GM21515 (cell line): Measurements from ENCODE around the gene HMSD.

Source experiments
- ATAC-seq: cut with Tn5 transposase; IDR thresholded peaks from one replicate; pipeline ENCODE4 v1.9.1; 2021; ENCODE audit not compliant: unreplicated experiment

The HMSD gene

DNA sequence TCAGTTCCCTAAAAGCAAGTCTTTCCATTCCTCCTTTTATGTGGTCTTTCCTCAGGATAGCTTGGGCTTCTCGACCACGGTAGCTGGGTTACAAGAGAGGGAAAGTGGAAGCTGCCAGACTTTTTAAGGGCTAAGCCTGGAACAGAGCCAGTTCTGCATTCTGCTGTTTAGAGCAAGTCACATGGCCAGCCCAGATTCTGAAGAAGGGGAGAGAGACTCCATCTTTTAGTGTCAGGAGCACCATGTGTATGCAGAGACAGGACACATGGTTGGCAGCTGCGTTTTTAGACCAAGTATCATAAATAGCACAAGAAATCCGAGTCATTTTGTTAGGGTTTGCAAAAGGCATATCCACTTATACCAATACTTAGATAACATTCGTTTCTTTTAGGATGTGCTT, 4.7 kb downstream of the HMSD start:
- ATAC-seq: no peak

DNA sequence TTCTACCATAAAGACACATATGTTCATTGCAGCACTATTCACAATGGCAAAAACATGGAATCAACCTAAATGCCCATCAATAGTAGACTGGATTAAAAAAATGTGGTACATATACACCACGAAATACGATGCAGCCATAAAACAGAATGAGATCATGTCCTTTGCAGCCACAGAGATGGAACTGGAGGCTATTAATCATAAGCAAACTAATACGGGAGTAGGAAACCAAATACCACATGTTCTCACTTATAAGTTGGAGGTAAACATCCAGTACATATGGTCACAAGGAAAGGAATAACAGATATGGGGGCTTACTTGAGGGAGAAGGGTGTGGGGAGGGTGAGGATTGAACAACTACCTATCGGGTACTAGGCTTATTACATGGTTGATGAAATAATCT, 7.7 kb downstream of the HMSD start:
- ATAC-seq: no peak

DNA sequence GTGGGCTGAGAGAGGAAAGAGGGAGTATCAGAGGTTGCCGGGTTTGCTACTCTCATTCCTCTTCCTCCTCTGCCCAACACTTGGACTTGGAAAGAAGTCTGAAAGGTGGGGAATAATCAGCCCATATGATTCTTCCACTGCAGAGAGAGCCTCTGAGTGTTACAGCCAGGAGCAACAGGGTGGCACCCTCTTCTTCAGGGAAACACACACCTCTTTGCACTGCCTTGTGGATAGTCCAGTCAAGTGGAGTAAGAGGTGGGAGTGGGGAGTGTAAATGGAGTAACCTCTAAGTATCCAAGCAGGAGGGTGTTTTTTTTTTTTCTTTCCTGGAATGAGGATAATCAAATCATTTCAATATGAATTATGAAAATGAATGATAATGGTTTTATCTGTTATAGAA, 11.8 kb downstream of the HMSD start:
- ATAC-seq: no peak

DNA sequence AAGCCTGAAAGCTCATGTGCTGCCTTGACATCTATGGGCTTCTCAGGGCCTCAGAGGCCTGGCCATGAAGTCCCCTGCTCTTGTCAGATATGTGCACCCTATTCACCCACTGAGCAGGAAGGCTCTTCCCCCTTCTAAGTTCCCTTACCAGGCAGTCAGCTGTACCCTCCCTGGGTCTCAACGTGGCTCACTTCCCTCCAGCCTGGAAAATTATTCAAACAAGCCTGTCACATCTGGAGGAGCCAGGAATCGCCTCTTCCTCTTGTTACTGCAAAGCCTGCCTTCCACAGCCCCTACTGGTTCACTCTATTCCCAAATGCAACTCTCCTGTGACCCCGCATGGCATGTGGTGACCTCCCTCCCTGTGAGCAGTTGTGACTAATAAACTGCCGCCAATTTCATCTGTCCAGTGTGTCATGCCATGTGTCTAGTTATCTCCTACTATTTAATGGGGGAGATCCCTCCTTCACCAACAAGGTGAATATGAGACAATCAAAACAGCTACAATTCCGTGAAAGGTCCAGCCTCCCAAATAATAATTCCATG, 12.4 kb downstream of the HMSD start:
- no peak for ATAC-seq

DNA sequence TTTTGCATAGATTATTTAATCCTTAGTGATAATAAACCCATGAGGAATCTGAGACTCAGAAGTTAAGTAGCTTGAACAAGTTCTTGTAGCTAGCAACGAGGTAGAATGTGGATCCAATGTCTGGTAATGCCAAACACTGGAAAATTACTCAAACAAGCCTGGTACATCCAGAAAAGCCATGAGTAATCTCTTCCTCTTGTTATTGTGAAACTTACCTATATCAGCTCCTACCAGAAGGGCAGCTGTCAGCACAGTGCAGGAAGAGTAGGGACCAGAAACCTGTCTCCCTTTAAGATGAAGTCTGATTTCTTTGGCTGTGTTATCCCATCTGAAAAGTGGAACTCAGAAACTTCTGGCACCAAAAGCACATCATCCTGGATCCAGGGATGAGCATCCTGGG, 13.0 kb downstream of the HMSD start:
- no peak for ATAC-seq

DNA sequence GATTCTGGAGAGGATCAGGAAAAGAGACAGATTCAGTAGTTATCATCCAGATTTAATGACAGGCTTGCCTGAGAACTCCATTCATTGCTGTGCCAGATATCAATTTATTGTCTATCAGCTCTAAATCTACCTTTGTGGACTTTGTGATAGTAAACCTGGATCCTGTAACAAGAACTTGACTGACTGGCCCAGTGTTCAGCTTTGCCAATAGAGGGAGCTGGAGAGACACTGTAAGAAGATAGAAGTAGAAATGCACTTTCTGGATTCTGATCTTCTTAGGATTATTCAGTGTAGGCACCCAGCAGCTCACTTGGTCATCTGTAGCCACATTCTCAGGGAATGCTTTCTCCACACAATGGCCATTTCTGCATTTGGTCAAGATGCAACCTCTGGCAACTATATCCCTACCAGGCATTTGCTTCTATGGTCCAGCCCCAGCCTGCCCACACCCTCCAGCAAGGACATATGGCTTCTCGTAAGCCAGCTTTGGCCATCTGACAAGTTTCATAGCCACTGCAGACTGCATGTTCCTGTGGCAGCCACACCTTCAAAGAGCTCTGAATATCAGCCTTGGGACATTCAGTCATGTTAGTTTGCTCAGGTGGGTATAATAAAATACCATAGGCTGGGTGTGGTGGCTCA, 14.6 kb downstream of the HMSD start:
- peak; percentile 60 for ATAC-seq

DNA sequence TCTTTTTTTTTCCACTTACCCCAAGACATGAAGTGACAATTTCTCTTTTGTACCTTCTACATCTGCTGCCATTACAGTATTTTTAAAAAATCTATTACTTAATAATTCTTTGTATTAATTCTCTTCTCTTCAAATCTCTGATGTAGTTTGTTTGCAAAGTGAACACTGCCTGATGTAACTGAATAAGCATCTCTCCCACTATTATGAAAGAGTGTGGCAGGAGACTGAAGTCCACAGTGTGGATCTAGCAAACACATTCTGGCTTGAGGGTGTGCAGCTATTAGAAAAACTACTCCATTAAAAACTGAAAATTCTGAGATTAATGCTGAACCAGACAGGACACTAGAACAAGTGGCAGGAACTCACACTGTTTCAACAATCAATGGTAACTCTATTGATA, 15.8 kb downstream of the HMSD start:
- no peak for ATAC-seq

DNA sequence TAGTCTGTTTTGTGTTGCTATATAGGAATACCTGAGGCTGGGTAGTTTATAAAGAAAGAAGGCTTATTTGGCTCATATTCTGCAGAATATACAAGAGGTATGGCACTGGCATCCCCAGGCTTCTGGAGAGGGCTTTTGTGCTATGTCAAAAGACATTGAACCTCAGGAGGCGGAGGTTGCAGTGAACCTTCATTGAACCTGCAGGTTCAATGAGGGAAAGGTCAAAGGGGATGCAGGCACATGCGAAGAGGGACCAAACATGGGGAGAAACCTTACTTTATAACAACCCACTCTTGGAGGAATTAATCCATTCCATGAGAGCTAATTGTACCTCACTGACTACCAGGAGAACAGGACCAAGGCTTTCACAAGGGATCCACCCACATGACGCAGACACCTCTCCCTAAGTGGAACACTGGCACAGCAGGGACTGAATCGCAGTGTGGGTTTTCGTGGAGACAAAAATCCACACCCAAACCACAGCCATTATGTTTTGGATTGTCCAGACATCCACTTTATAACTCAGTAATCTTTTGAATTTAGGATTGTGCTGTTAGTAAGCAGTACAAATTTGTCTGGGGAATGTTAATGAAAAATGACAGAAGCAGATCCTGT, 16.7 kb downstream of the HMSD start:
- ATAC-seq: no peak

DNA sequence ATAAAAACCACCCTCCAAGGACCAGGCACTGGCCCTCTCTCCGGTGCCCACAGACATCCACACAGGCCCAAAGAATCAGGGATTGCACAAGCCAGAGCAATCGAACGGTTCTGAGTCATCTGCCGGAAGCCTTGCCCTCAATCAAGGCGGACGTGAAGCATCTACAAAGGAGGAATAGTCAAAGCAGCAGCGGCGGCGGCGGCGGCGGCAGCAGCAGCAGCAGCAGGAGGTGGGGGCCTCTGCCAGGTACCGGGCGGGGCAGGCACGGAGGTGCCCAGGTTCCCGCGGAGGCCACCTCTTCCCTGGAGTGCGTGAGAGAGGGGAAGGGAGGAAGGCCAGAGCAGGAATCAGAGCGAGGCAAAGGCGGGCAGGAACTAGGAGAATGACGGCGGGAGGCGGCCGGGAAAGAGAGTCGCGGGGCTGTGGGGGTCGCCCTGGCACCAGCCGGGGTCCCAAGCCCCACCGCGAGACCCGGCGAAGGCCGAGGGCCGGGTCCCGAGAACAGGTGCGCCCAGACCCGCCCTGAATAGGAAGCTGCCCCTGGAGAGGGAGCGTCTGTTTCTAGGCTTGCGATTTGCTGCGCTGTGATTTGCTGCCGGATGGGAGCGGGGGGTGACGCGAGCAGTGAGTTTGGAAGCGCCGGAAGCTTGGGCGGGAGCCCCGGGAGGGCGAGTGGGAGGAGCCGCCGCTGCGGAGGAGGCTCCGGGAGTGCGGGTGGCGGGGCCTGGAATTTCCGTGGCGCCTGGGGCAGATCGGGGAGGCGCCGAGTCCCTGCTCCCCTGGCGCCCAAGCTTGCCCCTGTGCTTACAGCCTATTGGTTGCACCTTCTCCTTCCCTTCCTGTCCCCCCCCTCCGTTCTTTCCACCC, 21.1 kb downstream of the HMSD start, which contains the start of gene SERPINB8:
TSS of gene SERPINB8 (plus strand) at position 140 of the 867 bp plus-strand sequence. CDS start 8,228 bp downstream, outside the sequence.
- ATAC-seq: peak; percentile 95

DNA sequence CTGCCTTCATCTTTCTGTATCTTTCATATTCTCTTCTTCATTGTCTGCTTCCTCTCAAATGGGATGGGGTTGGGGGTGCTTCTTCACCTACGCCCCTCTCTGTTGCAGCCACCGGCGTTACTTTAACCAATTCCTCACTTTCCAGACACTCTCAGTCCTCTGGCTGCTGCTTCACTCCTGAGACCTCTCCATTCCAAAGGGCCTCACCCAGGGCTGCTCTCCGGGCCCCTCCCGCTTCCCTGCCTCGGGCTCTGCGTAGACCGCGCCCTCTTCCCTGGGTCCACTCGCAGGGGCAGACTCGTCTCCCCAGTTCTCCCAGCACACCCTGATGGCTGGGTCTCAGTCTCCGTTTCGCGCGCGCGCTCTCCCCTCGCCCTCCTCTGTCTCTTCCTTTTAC, 21.7 kb downstream of the HMSD start:
- no peak for ATAC-seq

DNA sequence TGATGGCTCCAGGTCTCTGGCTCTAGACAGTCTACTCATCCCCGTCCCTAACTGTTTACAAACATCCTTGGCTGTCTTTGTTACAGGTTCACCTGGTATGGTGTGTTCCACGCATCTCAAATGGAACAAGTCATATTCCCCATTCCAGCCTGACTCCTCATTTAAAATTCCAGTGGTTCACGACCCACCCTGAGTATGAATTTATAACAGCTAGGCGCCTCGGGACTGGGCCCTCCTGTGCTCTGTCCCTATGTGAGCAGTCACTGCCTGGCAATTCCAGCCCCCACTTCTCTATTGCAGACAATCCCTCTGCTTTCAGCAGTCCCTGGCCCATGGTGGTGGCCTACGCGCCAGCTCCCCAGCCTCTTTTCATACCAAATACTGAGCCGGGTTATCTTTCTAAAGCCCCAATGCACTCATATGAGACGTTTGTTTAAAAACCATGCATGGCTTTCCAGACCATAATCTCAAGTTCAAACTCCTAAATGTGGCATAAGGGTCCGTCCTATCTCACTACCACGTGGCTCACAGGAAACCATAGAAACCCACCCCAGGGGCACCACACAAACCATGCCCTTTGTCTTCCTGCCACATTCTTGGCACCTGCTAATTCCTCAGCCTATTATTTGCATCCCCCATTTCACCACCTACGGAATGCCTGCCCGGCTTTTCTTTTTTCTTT, 22.4 kb downstream of the HMSD start:
- ATAC-seq: no peak

DNA sequence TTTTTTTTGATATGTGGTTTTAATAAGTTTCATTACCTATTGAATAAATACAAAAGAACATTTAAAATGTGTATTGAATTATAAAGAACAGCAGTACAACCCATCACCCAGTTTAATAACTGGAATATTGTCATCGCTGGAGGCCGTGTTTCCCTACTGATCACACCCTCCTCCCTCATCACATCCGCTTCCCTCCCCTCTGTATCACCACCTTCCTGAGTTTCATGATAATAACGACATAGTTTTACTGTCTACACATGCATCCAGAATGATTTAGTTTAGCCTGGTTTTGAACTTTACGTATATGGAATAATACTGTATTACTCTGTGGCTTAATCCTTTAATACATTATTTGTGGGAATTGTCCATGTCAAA, 22.9 kb downstream of the HMSD start:
- ATAC-seq: no peak

DNA sequence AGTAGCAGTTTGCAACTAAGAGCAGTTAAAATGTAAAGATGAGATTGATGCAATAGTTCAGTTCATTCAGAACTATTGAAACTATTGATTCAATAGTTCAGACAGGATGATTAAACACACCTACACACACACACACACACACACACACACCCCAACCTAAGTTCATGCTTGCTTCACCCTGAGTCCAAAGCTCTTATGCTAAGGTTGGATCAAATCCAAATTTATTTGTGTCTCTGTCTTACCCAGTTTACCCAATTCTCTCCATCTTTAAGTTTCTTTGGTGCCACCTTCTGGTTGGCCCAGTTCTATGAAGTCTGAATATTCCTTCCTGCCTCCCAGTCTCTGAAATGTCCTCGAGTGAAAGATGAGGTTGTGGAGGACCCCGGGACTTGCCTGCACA, 25.9 kb downstream of the HMSD start:
- no peak for ATAC-seq

DNA sequence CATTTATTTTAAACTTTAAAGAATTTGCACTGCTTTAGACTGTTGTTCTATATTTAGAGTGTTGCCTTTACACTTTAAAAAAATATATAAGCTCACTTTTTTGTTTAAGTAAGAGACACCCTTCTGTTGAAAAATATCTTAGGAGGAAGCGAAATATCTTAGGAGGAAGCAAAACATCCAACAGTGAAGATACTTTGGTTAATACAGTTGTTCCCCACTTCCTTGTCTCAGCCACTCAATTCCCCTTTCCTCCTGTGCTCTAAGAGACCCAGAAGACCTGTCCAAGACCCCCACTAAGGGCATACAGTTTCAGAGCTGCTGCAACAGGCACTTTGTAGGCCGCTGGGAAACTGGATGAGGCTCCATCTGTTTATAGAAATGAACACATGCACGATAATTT, 26.5 kb downstream of the HMSD start:
- ATAC-seq: peak; percentile 52

DNA sequence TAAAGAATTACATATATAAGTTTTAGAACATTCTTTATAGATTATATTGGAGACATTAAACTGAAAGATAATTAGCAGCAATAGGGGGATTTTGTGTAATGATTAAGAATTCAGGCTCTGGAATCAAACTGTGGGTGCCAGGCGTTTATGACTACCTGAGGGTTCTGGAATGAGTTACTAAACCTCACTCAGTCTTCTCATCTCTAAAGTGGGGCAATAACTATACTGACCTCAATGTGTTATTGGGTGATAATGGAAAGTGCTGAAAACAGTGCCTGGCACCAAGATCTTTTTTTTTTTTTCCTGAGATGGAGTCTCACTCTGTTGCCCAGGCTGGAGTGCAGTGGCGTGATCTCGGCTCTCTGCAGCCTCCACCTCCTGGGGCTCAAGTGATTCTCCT, 27.9 kb downstream of the HMSD start:
- no peak for ATAC-seq

DNA sequence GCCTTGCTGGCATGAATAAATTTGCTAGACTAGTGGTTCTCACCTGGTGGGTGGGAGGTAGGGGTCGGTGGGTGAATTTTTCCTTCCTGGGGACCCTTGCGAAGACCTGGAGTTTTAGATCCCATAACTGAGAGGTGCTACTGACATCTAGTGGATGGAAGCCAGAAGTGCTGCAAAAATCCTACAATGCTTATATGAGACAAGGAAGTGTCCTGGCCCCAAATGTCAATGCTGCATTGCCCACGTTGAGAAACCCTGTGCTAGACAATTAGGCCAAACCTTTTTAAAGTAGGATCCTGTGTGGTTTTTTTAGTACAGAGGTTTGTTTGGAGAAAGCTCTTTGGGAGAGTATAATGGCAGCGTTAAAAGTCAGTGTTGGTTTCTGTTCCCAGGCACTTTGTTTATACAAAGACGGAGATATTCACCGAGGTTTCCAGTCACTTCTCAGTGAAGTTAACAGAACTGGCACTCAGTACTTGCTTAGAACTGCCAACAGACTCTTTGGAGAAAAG, 30.4 kb downstream of the HMSD start:
- peak; percentile 74 for ATAC-seq

DNA sequence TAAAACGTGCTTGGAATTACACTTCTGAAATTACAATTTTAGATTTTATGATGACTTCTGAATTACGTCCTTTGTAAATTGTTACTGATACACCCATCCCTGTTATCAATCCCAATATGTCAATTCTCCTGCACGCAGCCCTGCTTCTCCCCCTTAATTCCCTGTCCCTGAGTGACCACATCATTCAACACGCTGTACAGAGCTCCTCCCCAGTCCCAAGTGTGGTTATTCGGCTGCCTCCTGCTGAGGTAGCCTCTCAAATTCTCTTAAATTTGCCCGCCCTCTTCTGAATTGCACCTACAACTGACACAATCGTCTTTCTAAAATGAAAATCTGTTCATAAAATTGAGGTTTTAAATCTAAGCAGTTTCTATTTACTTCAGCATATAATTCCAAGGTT, 30.9 kb downstream of the HMSD start:
- ATAC-seq: no peak

DNA sequence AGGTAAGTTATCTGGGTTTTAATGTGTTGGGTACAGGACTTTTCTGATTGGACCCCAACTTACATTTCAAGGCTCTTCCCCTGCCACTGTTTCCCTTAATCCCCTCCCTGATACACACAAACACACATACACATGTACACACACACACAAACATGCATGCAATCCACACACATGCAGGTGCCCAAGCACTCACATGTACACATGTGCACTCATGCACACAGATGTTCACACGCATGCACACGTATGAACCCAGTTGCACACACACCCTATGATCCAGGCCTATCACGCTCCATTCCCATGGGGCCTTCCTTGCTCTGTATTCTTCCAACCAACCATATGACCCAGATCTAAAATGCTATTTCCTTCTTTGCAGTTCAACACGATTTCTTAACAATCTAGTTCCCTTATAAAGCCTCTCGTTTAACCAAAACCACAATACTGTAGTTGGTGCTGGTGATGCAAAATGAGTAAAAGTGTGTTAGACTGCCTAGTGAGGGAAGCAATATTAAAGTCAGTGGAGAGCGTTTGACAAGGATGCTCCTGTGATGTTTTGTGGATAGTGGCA, 31.9 kb downstream of the HMSD start:
- no peak for ATAC-seq

DNA sequence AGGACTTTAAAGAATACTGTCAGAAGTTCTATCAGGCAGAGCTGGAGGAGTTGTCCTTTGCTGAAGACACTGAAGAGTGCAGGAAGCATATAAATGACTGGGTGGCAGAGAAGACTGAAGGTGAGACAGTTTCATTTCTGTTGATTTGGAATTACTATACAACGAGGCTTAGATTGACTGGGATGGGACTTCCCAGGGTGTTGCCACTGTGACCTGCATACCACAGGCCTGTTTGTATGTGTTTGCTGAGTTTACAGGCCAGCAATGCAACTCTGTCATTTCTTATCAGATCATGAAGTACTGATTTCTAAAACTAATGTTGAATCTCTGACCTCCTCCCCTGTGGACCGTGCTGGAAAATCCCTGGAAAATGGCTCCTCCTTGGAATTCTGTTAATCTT, 32.6 kb downstream of the HMSD start:
- no peak for ATAC-seq

DNA sequence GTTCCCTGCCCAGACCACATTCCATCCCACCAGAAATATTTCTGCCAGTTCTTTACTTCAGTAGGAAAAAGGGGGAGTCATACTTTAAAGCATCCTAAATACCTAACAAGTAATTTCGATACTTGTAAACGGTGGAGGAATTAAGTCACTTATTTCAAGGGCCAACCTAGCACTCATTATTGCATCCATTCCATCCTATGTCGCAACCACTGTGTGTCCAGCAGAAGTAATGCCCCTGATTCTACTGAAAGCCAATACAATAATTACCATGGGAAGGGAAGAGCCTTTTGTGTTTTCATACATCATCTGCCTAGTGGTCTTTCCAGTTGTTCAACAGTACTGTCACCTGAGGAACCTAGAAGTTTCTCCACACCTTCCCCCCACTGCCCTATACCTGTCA, 33.3 kb downstream of the HMSD start:
- no peak for ATAC-seq

DNA sequence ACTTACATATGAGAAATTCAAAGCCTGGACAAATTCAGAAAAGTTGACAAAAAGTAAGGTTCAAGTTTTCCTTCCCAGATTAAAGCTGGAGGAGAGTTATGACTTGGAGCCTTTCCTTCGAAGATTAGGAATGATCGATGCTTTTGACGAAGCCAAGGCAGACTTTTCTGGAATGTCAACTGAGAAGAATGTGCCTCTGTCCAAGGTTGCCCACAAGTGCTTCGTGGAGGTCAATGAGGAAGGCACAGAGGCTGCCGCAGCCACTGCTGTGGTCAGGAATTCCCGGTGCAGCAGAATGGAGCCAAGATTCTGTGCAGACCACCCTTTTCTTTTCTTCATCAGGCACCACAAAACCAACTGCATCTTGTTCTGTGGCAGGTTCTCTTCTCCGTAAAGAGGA, 37.8 kb downstream of the HMSD start:
- ATAC-seq: no peak
